Mesenchymal stem cell (in vitro differentiated cells and primary cell): ENCODE data around the gene RNF225. TPM values are rescaled to one million over a fixed set of nuclear protein-coding genes. Genes with fewer than 3 reads are reported as not detected.
A peak's percentile ranks its signal among the peaks of the same experiment; 100 is the strongest.
"Not testable (repeated sequence)": the region's sequence is repeated elsewhere in the genome, so short reads cannot be mapped to it uniquely, and the experiment has no call there.

Source experiments
- DNase-seq: peaks from one replicate; pipeline ENCODE4 v3.0.0-alpha.2; 2013
- H2AFZ ChIP-seq: one replicate; pipeline ENCODE4 v1.6.1; 2013; ENCODE audit warnings: low read depth, mild to moderate bottlenecking, control low read depth, inconsistent platforms, low read length, moderate library complexity
- H2AK5ac ChIP-seq: 2 replicates; pipeline ENCODE4 v1.6.1; 2013; ENCODE audit warnings: low read length, moderate library complexity, mild to moderate bottlenecking, inconsistent platforms; ENCODE audit not compliant: severe bottlenecking
- H2BK120ac ChIP-seq: one replicate; pipeline ENCODE4 v1.6.1; 2013; ENCODE audit warnings: low read depth, mild to moderate bottlenecking, inconsistent platforms, low read length, moderate library complexity
- H2BK12ac ChIP-seq, 2 experiments: one replicate each; pipeline ENCODE4 v1.6.1; 2013; ENCODE audit warnings: inconsistent platforms in 2 of 2, low read length in 2 of 2, mild to moderate bottlenecking in 2 of 2, moderate library complexity in 2 of 2, control low read depth in 1 of 2
- H2BK15ac ChIP-seq: one replicate; pipeline ENCODE4 v1.6.1; 2013; ENCODE audit warnings: mild to moderate bottlenecking, low read depth, inconsistent platforms; ENCODE audit not compliant: poor library complexity, severe bottlenecking
- H2BK5ac ChIP-seq: 2 replicates; pipeline ENCODE4 v1.6.1; 2013; ENCODE audit warnings: low read depth, mild to moderate bottlenecking, low read length, control low read depth, inconsistent platforms; ENCODE audit not compliant: poor library complexity, severe bottlenecking
- H3K14ac ChIP-seq, 2 experiments: one replicate each; pipeline ENCODE4 v1.6.1; 2013; ENCODE audit warnings: inconsistent platforms in 2 of 2, low read length in 2 of 2, control low read depth in 1 of 2, mild to moderate bottlenecking in 1 of 2, moderate library complexity in 1 of 2
- H3K18ac ChIP-seq, 2 experiments: one replicate each; pipeline ENCODE4 v1.6.1; 2013; ENCODE audit warnings: inconsistent platforms in 2 of 2, low read length in 2 of 2, control low read depth in 1 of 2, low read depth in 1 of 2, mild to moderate bottlenecking in 1 of 2
- H3K23ac ChIP-seq, 2 experiments: one replicate each; pipeline ENCODE4 v1.6.1; 2013; ENCODE audit warnings: inconsistent platforms in 2 of 2, low read length in 2 of 2, mild to moderate bottlenecking in 2 of 2, moderate library complexity in 2 of 2, control low read depth in 1 of 2
- H3K27ac ChIP-seq: 2 replicates; pipeline ENCODE4 v1.5.1; 2013; ENCODE audit warnings: mild to moderate bottlenecking, moderate library complexity, low read length, control low read depth, inconsistent platforms; ENCODE audit not compliant: poor library complexity, severe bottlenecking
- H3K27me3 ChIP-seq, 2 experiments: 2 replicates each; pipeline versions ENCODE4 v1.6.1 to v1.7.0; 2013; ENCODE audit warnings: low read length in 2 of 2, mild to moderate bottlenecking in 2 of 2, moderate library complexity in 2 of 2, control low read depth in 1 of 2, inconsistent platforms in 1 of 2; ENCODE audit not compliant: control insufficient read depth in 1 of 2, insufficient read depth in 1 of 2
- H3K36me3 ChIP-seq, 2 experiments: 2 replicates each; pipeline versions ENCODE4 v1.6.1 to v1.7.0; 2013; ENCODE audit warnings: low read length in 2 of 2, control low read depth in 1 of 2, inconsistent platforms in 1 of 2, low read depth in 1 of 2, mild to moderate bottlenecking in 1 of 2; ENCODE audit not compliant: insufficient read depth in 2 of 2, control insufficient read depth in 1 of 2
- H3K4ac ChIP-seq, 2 experiments: one replicate each; pipeline ENCODE4 v1.6.1; 2013; ENCODE audit warnings: inconsistent platforms in 2 of 2, low read length in 2 of 2, mild to moderate bottlenecking in 2 of 2, moderate library complexity in 2 of 2, control low read depth in 1 of 2, low read depth in 1 of 2
- H3K4me1 ChIP-seq: 2 replicates; pipeline ENCODE4 v1.6.1; 2013; ENCODE audit warnings: low read depth, low read length, control low read depth; ENCODE audit not compliant: control insufficient read depth, insufficient read depth
- H3K4me2 ChIP-seq: 2 replicates; pipeline ENCODE4 v1.6.1; 2013; ENCODE audit warnings: low read length, mild to moderate bottlenecking, inconsistent platforms; ENCODE audit not compliant: poor library complexity, severe bottlenecking
- H3K4me3 ChIP-seq, 2 experiments: 2 replicates each; pipeline versions ENCODE4 v1.5.1 to v1.7.0; 2013; ENCODE audit warnings: low read length in 2 of 2, mild to moderate bottlenecking in 2 of 2, control low read depth in 1 of 2, low read depth in 1 of 2; ENCODE audit not compliant: insufficient read depth in 1 of 2
- H3K79me1 ChIP-seq: replicated peaks from 2 replicates; pipeline ENCODE4 v1.6.1; 2013; ENCODE audit warnings: mild to moderate bottlenecking, control low read depth, low read length, inconsistent platforms; ENCODE audit not compliant: poor library complexity, severe bottlenecking
- H3K9ac ChIP-seq: 2 replicates; pipeline ENCODE4 v1.7.0; 2013; ENCODE audit warnings: mild to moderate bottlenecking, low read length, moderate library complexity
- H3K9me3 ChIP-seq: 2 replicates; pipeline ENCODE4 v1.7.0; 2013; ENCODE audit warnings: mild to moderate bottlenecking, low read length; ENCODE audit not compliant: control insufficient read depth
- H4K8ac ChIP-seq: one replicate; pipeline ENCODE4 v1.6.1; 2013; ENCODE audit warnings: inconsistent platforms, mild to moderate bottlenecking, low read length, moderate library complexity
- H4K91ac ChIP-seq: one replicate; pipeline ENCODE4 v1.6.1; 2013; ENCODE audit warnings: mild to moderate bottlenecking, low read length, inconsistent platforms
- WGBS: methylation state at CpG from one replicate; pipeline ENCODE4 v1.1.7; 2013; ENCODE audit warnings: mixed read lengths; 5-methylcytosine and 5-hydroxymethylcytosine counted together
- small RNA-seq: library from polyadenylated mRNA; stranded (forward); fragments of <200 nt; extraction: miRNeasy Mini kit (QIAGEN cat#:217004); gene quantifications from one replicate; pipeline ENCODE3, GENCODE V24; 2013; ENCODE audit warnings: low read depth

RNF225 gene

GRCh38 chr19:58440556-58440955, 45.1 kb downstream of the RNF225 start:
- Histone ChIP-seq H3K27ac (peak overlapping the region; percentile 4), H3K79me1 (peaks cover 11% of the 10 kb centered on the region), H3K36me3 (peaks cover 16 to 25% of the 10 kb centered on the region in 2 experiments), H2AK5ac (no peak overlapping the region), H3K18ac (peak overlapping the region; percentile 7 to 11), H3K14ac (no peak overlapping the region), H3K4ac (no peak overlapping the region), H2BK15ac (no peak overlapping the region), H3K9me3 (peaks cover 35% of the 10 kb centered on the region), H3K4me3 (peak overlapping the region; percentile 53 to 97), H3K9ac (peak overlapping the region; percentile 85), H3K4me1 (peaks cover 14% of the 10 kb centered on the region), H4K8ac (peak overlapping the region; percentile 98), H2BK12ac (no peak overlapping the region), H2BK5ac (no peak overlapping the region), H3K23ac (no peak overlapping the region), H2BK120ac (no peak overlapping the region), H3K4me2 (peak overlapping the region; percentile 71), H2AFZ (no peak overlapping the region), H4K91ac (no peak overlapping the region), H3K27me3 (no peaks in the 10 kb centered on the region)
- WGBS, result 83% methylated on average over 31 of the region's 31 CpGs
- no peak for DNase-seq

DNA sequence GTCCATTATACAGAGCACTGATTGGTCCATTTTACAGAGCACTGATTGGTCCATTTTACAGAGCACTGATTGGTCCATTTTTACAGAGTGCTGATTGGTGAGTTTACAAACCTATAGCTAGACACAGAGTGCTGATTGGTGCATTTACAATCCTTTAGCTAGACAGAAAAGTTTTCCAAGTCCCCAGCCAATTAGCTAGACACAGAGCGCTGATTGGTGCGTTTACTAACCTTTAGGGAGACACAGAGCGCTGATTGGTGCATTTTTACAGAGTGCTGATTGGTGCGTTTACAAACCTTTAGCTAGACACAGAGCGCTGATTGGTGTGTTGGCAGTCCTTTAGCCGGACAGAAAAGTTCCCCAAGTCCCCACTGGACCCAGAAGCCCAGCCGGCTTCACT, 47.5 kb downstream of the RNF225 start:
- H4K91ac ChIP-seq, H3K4me2 ChIP-seq, H2AFZ ChIP-seq, H3K27ac ChIP-seq, H2BK15ac ChIP-seq, H3K4me3 ChIP-seq, H2BK120ac ChIP-seq, H3K36me3 ChIP-seq, H3K79me1 ChIP-seq, H2BK5ac ChIP-seq, H4K8ac ChIP-seq, H3K18ac ChIP-seq, H2AK5ac ChIP-seq, H3K9ac ChIP-seq, H3K27me3 ChIP-seq, H3K23ac ChIP-seq, DNase-seq, H3K4ac ChIP-seq, H3K14ac ChIP-seq, H2BK12ac ChIP-seq: not testable (repeated sequence)
- Histone ChIP-seq H3K4me1 (peaks cover 14% of the 10 kb centered on the region), H3K9me3 (peaks cover 14% of the 10 kb centered on the region)
- 78% methylated on average over 7 of the region's 7 CpGs for WGBS

Small RNA genes within 50 kb of the gene (small RNA-seq; reads per million reads assigned to genes)
- gene MIR4754 (not detected), gene RNA5SP473 (not detected)
